ENCODE data around the gene MFSD12. TPM values are rescaled to one million over a fixed set of nuclear protein-coding genes. Genes with fewer than 3 reads are reported as not detected.

The MFSD12 gene
- total RNA-seq, 1 donor from 2014 or later = 33.9 TPM

- no peak for DNase-seq (ENCODE audit: low spot score)
- no peak for ATAC-seq
Observed at GRCh38 chr19:3526507-3527237, 30.7 kb downstream of the MFSD12 start.

- DNase-seq (ENCODE audit: low spot score) (no peak), ATAC-seq (no peak)
Observed at GRCh38 chr19:3524904-3525451, 32.4 kb downstream of the MFSD12 start.

- ATAC-seq = peak; percentile 64
- DNase-seq (ENCODE audit: low spot score) = peak; percentile 71
Observed at GRCh38 chr19:3524078-3524842, 33.1 kb downstream of the MFSD12 start.

- DNase-seq (ENCODE audit: low spot score) (no peak), ATAC-seq (no peak)
Observed at GRCh38 chr19:3523361-3524077, 33.9 kb downstream of the MFSD12 start.

GRCh38 chr19:3522421-3523360 lies 34.7 kb downstream of the MFSD12 start:
- no peak for ATAC-seq
- no peak for DNase-seq (ENCODE audit: low spot score)

GRCh38 chr19:3521104-3521445 lies 36.3 kb downstream of the MFSD12 start:
- DNase-seq (ENCODE audit: low spot score) (no peak), ATAC-seq (no peak)

- no peak for DNase-seq (ENCODE audit: low spot score)
- ATAC-seq = no peak
Observed at GRCh38 chr19:3520166-3521103, 37.0 kb downstream of the MFSD12 start.

- DNase-seq (ENCODE audit: low spot score) (no peak), ATAC-seq (no peak)
Observed at GRCh38 chr19:3519126-3519525, 38.3 kb downstream of the MFSD12 start.

GRCh38 chr19:3518659-3519058 lies 38.7 kb downstream of the MFSD12 start:
- DNase-seq (ENCODE audit: low spot score) = no peak
- no peak for ATAC-seq

GRCh38 chr19:3518255-3518654 lies 39.1 kb downstream of the MFSD12 start:
- DNase-seq (ENCODE audit: low spot score) = no peak
- ATAC-seq = no peak

- ATAC-seq (peak; percentile 31), DNase-seq (ENCODE audit: low spot score) (no peak)
Observed at GRCh38 chr19:3517638-3518037, 39.7 kb downstream of the MFSD12 start.

- ATAC-seq = peak; percentile 81
- DNase-seq (ENCODE audit: low spot score) = peak; percentile 90
Observed at GRCh38 chr19:3516675-3517207, 40.6 kb downstream of the MFSD12 start.

GRCh38 chr19:3515891-3516422 lies 41.4 kb downstream of the MFSD12 start:
- DNase-seq (ENCODE audit: low spot score) (no peak), ATAC-seq (peak; percentile 3)

GRCh38 chr19:3514930-3515329 lies 42.5 kb downstream of the MFSD12 start:
- no peak for ATAC-seq
- DNase-seq (ENCODE audit: low spot score) = no peak

GRCh38 chr19:3513229-3514140 lies 43.9 kb downstream of the MFSD12 start:
- ATAC-seq = peak; percentile 16
- peak; percentile 65 for DNase-seq (ENCODE audit: low spot score)

GRCh38 chr19:3512562-3513228 lies 44.7 kb downstream of the MFSD12 start:
- ATAC-seq (no peak), DNase-seq (ENCODE audit: low spot score) (no peak)

Measured in left lobe of liver (tissue), 2 donors.